ENCODE measurements around the gene HGD.
"Not testable (repeated sequence)": the region's sequence is repeated elsewhere in the genome, so short reads cannot be mapped to it uniquely, and the experiment has no call there.

Gene HGD

DNA sequence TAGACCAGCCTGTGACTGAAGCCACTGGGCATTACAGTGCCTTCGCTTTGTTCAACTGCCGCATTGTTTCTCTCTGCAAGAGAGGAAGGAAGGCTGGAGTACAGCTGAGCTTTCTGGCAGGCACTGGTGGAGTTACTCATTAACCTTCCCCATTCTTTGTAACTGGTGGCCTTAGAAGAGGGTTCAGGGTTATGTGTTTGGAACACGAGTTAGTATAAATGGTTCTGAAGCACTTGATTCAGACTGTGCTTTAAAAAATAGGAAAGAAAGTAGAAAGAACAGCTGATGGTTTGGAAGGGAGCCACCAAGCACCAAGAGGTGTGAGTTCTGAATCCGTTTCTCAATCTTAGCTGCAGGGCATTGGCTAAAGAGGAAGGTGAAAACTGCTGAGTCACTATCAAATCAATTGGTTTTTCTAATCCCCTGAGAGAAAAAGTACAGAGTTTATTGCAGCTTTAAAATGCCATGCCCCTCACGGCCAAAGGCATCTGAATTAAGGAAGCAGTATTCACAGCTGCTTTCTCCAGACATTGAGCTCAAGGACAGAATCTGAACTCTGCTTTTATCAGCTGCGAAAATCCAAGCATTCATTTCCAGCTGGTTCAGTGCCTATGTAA lies 3.6 kb downstream of the HGD start:
- no peak for DNase-seq (ENCODE audit: insufficient read length, low spot score)
- FAIRE-seq: no peak
- TF ChIP-seq, protein P1, sequence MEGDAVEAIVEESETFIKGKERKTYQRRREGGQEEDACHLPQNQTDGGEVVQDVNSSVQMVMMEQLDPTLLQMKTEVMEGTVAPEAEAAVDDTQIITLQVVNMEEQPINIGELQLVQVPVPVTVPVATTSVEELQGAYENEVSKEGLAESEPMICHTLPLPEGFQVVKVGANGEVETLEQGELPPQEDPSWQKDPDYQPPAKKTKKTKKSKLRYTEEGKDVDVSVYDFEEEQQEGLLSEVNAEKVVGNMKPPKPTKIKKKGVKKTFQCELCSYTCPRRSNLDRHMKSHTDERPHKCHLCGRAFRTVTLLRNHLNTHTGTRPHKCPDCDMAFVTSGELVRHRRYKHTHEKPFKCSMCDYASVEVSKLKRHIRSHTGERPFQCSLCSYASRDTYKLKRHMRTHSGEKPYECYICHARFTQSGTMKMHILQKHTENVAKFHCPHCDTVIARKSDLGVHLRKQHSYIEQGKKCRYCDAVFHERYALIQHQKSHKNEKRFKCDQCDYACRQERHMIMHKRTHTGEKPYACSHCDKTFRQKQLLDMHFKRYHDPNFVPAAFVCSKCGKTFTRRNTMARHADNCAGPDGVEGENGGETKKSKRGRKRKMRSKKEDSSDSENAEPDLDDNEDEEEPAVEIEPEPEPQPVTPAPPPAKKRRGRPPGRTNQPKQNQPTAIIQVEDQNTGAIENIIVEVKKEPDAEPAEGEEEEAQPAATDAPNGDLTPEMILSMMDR (IDR thresholded peaks at IDR 0.05; ENCODE audit: insufficient read depth, missing control alignments): no peak

DNA sequence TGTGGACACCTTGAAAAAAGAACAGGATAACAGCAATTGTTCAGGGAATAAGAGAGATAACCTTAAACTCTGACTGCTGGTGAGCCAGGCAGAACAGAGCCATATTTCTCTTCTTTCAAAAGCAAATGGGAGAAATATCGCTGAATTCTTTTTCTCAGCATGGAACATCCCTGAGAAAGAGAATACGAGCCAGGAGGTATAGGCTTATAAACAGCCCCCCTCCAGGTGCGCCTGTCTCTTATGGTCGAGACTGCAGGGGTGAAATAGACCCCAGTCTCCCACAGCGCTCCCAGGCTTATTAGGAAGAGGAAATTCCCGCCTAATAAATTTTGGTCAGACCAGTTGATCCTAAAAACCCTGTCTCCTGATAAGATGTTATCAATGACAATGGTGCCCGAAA lies 4.8 kb downstream of the HGD start:
- not testable (repeated sequence) for DNase-seq (ENCODE audit: insufficient read length, low spot score); FAIRE-seq

DNA sequence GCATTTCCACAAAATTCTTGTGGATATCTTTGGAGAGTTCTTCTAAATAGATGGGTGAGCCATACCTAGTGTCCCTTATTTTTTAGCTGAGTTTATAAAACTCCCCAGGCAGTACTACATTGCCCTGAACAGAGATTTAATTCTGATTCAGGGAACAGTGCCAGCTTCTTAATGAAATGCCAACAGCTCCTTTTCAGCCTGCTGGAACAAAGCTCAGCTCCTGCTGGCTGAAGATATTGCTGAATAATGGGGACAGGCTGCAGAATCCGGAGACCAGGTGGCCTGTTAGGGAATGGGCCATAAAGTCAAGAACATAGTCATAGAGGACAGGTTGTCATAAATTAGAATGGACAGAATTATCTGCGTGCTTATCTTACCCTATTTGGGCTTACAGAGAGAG lies 8.9 kb downstream of the HGD start:
- DNase-seq (ENCODE audit: insufficient read length, low spot score) (no peak), FAIRE-seq (no peak)
- TF ChIP-seq, protein P1 (IDR thresholded peaks at IDR 0.05; ENCODE audit: insufficient read depth, missing control alignments): no peak

DNA sequence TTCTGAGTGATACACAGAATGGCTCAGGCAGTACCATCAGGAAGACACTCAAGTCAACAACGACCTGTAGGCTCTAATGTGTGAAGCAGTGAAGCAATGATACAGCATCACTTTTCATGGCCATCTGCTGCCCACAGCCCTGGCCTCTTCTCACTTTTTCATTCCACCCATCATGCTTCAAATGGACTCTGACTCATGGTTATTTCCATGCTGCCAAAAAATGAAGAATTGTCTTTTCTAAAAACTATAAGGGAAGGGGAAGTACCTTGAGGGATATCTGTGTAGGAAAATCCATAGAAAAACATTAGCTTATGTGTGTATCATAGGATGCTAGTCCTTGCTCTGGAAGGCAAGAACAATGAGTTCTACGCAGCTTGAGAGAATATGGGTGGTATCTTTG lies 11.5 kb downstream of the HGD start:
- FAIRE-seq: no peak
- TF ChIP-seq, protein P1 (IDR thresholded peaks at IDR 0.05; ENCODE audit: insufficient read depth, missing control alignments): no peak
- no peak for DNase-seq (ENCODE audit: insufficient read length, low spot score)

DNA sequence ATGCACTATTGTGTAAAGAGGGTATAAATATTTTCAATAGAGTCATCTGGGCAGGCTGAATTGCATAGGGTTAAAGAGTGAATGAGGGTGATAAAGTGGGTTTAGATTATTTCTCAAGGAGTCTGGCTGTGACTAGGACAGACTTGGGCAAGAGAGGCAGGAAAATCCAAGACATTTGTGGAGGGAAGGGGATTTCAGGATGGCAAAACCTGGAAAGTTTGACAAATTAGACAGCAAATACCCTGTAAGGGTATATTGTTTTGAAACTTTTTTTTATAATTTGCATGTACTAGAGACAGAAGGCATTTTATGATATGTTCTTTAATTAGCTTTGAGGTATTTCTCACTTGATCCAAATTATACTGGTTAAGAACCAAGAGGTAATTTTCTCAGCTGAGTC lies 17.1 kb downstream of the HGD start:
- no peak for FAIRE-seq
- TF ChIP-seq, protein P1 (IDR thresholded peaks at IDR 0.05; ENCODE audit: insufficient read depth, missing control alignments): no peak
- no peak for DNase-seq (ENCODE audit: insufficient read length, low spot score)

DNA sequence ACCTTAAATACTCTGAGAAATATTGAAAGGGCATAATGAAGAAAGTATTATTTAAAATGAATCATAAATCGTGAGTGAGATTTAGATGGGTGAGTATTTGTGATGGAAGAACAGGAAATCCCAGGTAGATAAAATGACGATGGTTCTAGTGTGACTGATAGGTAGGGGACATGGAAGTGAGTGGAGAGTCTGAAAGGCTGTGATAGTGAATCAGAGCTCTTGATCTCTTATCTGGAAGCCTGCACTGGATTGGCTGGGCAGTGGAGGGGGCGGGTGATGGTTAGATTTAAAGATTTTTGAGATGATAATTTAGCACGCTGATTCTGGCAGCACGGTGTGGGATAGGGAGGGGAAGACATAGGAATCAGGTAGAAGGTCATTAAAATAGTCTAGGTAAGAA lies 20.1 kb downstream of the HGD start:
- FAIRE-seq (no peak), DNase-seq (ENCODE audit: insufficient read length, low spot score) (no peak)
- TF ChIP-seq, protein P1 (IDR thresholded peaks at IDR 0.05; ENCODE audit: insufficient read depth, missing control alignments): no peak

DNA sequence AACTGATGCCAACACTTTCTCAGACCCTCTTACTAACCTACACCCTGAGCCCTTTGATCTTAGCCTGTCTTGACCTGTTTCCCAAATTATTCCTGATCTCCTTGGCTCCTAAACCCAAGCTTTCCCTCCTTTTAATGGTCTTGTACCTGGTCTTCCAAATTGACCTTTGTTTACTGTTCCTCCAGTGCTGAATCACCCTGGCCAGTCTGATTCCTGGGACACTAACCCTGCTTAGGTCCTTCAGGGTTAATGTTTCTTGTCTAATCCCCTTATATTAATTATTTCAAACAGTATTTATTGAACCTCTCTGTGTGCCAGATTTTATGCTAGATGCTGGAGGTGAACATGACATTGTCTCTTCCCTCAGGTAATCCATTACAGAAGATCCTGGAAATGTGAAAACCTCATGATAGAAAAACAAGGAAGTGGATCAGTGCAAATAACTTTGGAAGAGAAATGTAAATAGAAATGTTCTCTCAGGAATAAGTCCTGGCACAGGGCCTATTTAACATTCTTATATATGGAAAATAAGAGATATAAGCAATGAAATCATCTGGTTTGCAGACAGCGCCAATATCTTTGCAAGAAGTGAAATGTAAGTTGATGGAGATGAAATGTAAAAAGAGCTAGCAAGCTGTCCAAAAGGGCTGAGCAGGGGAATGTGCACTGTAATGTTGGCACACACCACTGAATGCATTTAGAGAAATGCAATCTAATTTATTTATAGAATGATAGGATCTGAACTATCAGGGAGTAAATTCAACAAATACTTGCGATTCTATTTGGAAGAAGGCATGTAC lies 20.7 kb downstream of the HGD start:
- no peak for FAIRE-seq
- DNase-seq (ENCODE audit: insufficient read length, low spot score): no peak
- TF ChIP-seq, protein P1 (IDR thresholded peaks at IDR 0.05; ENCODE audit: insufficient read depth, missing control alignments): no peak

Data from D721Med (cell line).